Measurements from ENCODE around the gene F2RL3.

DNA sequence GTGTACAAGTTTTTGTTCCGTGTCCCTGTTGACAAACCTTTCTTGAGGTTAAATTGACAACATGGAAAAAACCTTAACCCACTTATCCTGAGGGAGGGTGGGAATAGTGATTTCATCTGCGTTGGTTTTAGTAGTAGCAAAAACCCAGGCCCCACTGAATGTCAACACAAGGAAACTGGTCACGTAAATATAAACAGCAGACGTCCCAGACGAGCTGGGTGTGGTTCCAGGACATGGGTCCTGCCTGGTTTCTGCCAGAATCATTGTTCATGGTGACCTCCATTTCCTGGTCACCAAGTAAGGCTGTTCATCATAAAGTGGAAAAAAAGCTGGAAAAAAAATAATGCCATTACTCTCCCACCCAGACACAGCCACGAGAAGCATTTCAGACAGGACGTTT, 16.9 kb upstream of the F2RL3 start:
- no peak for TF ChIP-seq EZH2 (IDR thresholded peaks at IDR 0.05; ENCODE audit: insufficient read depth, low read length)
- TF ChIP-seq, protein P1, sequence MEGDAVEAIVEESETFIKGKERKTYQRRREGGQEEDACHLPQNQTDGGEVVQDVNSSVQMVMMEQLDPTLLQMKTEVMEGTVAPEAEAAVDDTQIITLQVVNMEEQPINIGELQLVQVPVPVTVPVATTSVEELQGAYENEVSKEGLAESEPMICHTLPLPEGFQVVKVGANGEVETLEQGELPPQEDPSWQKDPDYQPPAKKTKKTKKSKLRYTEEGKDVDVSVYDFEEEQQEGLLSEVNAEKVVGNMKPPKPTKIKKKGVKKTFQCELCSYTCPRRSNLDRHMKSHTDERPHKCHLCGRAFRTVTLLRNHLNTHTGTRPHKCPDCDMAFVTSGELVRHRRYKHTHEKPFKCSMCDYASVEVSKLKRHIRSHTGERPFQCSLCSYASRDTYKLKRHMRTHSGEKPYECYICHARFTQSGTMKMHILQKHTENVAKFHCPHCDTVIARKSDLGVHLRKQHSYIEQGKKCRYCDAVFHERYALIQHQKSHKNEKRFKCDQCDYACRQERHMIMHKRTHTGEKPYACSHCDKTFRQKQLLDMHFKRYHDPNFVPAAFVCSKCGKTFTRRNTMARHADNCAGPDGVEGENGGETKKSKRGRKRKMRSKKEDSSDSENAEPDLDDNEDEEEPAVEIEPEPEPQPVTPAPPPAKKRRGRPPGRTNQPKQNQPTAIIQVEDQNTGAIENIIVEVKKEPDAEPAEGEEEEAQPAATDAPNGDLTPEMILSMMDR (IDR thresholded peaks at IDR 0.05; ENCODE audit: insufficient read depth, low read depth, low read length), result no peak
